GM18505 (cell line): ENCODE data around the gene STAC2.
"Not testable (repeated sequence)": the region's sequence is repeated elsewhere in the genome, so short reads cannot be mapped to it uniquely, and the experiment has no call there.

Source experiments
- ATAC-seq: cut with Tn5 transposase; IDR thresholded peaks from one replicate; pipeline ENCODE4 v1.9.1; 2021; ENCODE audit not compliant: unreplicated experiment
- POLR2A ChIP-seq: IDR thresholded peaks from 4 replicates; pipeline ENCODE4 v1.6.1; 2011; ENCODE audit warnings: borderline replicate concordance; ENCODE audit not compliant: insufficient read depth, insufficient read length; ENCODE audit errors: extremely low read depth

The STAC2 gene

DNA sequence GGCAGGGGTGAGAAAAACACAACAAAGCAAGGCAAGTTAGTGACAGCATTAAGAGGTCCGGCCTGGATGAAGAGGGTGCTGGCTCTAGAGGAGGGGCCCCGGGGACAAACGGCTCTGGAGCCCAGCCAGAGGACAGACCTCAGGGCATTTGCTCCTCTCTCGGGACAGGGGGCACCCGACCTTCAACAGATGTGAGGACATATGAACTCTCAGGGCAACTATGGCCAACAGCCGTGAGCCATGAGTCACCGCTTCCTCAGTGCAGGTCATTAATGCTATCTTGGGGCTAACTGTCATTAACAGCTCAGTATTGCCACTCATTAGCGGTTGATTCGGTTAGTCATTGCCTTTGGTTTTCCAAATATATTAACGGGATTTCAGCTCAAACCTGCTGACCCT lies 50.1 kb downstream of the STAC2 start:
- ATAC-seq, result no peak
- TF ChIP-seq POLR2A, result no peak

- no peak for ATAC-seq
- no peak for TF ChIP-seq POLR2A
Measured at GRCh38 chr17:39174920-39175694, 50.6 kb downstream of the STAC2 start.

DNA sequence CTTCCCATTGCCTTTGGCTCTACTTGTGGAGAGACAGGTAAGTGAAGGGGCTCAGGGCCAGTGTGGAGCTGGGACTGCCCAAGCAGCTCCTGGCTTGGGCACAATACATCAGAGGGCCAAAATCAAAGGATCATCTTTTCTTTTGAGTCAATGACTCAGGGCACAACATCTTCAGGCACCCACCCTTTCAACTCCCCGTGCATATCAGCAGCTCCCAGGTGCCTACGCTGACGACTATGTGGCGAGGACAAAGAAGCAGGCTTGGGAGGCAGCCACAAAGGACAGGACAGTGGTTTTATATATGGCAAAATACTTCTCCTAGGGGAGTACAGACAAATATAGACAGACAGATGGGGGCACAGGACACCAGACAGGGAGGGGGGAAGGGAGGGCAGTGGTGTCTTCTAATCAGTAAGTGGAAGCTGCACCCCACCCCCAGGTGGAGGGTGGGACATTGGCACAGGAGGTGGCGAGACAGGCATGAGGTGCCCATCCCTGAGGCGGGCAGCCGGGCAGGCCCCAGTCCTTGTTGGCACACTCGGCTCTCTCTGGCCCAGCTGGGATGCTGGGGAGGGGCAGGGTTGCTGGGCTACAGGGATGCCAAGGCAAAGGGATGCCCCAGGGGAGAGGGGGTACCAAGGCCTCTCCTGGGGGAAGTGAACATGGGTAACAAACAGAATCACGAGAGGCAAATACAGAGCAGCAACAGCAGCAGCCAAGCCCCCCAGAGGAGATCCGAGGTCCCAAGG lies 52.0 kb downstream of the STAC2 start:
- TF ChIP-seq POLR2A, result no peak
- ATAC-seq, result no peak

DNA sequence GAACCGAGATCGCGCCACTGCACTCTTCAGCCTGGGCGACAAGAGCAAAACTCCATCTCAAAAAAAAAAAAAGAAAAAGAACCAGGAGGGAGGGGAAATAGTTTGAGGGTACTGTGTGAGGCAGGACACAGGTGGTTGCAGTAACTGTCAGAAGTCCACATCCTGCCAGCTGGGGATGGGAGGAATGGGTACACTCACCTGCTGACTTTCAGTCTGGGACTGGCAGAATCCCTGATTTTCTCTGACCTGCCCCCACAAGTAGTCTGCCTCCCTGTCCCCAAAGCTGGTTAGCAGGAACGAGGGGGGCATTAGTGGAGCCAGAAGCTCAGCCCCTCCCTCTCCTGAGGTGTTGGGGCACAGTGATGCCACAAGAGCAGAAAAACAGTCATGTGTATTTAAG lies 52.7 kb downstream of the STAC2 start:
- TF ChIP-seq POLR2A, result no peak
- no peak for ATAC-seq

DNA sequence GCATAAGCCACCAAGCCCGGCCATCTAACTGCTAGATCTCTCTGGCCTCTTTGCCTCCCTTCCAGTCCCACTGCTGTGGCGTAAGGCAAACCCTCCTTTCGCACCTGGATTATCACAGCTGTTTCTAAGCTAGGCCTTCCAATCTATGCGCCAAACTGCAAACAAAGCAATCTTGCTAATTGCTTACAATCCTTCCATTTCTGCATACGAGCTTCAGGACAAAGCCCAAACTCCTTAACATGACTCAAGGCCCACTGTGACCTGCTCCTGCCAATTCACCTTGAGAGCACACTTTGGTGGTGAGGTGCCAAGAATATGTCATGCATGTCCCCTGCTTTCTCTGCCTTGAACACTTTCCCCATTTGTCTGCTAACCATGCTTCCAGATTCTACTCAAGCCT lies 53.8 kb downstream of the STAC2 start:
- TF ChIP-seq POLR2A, result no peak

DNA sequence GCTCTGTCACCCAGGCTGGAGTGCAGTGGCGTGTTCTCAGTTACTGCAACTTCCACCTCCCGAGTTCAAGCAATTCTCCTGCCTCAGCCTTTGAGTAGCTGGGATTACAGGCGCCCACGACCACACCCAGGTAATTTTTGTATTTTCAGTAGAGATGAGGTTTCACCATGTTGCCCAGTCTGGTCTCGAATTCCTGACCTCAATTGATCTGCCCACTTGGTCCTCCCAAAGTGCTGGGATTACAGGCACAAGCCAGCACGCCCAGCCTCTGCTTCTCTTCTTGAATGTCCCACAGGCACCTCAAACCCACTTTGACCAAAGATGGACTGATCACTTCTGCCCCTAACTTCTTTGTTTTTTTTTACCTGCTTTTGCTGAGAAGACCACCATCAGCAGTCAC lies 55.2 kb downstream of the STAC2 start:
- no peak for ATAC-seq

More for the DNA sequence above, 53.8 kb downstream of the STAC2 start:
- ATAC-seq, result no peak

DNA sequence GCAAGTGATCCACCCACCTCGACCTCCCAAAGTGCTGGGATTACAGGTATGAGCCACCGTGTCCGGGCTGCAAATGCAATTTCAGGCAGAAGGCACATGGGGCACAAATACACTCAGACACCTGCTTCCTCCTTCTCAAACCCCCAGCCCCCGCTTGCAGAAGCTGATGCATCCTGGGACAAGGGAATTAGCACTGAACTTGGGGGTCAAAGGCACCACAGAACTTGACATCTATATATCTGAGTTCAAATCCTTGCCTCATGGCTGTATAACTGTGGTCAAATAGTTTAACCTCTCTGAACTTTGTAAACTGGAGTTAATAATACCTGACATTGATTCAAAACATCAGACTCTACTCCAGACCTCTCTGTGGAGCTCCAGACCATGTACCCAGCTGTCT lies 55.6 kb downstream of the STAC2 start:
- no peak for ATAC-seq
- no peak for TF ChIP-seq POLR2A

More for the DNA sequence above, 55.2 kb downstream of the STAC2 start:
- TF ChIP-seq POLR2A, result no peak

DNA sequence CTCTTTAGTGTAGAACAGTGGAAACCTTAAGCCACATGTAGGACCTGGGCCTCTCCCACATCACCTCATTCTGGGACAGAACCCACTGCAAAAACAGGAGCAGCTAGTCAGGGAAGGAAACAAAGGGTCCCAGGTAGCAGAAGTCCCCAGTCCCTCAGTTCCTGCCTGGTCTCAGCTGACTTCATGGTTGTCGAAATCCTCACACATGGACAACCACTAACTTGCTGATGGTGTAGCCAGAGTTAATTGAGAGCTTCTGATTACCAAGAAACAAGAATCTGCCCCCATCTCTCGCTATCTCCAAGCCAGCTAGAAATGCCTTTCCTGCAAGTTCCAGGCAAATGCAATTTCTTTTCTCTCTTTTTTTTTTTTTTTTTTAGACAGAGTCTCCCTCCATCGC lies 56.2 kb downstream of the STAC2 start:
- no peak for TF ChIP-seq POLR2A

GRCh38 chr17:39169101-39169500 lies 56.6 kb downstream of the STAC2 start:
- no peak for TF ChIP-seq POLR2A
- no peak for ATAC-seq

More for the DNA sequence above, 56.2 kb downstream of the STAC2 start:
- ATAC-seq, result no peak

DNA sequence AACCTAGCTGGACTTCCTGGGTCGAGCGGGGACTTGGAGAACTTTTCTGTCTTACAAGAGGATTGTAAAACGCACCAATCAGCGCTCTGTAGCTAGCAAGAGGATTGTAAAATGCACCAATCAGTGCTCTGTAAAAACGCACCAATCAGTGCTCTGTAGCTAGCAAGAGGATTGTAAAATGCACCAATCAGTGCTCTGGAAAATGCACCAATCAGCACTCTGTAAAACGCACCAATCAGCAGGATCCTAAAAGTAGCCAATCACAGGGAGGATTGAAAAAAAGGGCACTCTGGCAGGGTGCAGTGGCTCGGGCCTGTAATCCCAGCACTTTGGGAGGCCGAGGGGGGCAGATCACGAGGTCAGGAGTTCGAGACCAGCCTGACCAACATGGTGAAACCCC lies 57.2 kb downstream of the STAC2 start:
- not testable (repeated sequence) for ATAC-seq

DNA sequence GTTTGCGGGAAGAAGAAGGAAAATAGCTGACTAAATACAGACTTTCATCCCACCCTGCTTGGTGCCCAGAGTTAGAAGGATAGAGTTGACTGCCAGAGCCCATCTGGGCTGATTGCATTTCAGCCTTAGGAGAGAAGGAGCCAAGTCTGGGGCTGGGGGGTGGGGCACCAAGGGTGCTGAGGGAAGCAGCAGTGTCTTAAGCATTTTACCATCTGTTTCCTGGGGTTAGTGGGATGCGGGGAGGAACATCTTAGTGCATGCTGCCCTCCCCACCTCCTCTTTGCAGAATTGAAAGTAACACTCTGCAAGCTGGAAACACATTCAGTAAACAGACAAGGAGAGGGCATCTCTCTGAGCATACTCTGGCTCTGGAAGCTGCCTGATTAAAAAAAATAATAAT lies 58.3 kb downstream of the STAC2 start:
- TF ChIP-seq POLR2A, result no peak
- no peak for ATAC-seq

- ATAC-seq, result no peak
Measured at GRCh38 chr17:39166437-39167335, 59.1 kb downstream of the STAC2 start.

DNA sequence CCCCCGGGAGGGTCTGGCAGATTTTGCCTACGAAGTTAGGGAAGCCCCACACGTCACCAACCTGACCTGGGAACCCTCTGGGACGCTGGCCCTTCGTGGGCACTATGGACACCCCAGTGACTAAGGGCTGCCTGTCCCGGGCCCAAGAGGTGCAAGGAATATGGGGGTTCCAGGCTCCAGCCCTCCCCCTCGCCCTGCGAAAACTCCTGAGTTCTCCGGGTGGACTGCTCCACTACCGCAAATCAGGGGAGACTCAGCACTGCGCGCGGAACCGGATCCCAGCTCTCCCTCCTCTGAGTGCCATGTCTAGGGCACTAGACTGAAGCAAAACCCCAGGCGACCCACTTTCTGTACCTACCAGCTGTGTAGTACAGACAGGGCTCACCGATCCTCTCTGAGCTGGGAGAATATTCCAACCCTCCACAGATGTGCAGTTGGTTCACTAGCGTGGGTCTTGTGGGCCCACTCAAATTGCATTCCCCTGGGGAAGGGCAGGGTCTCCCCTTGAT lies 59.9 kb downstream of the STAC2 start, which contains the start of gene ARL5C:
Gene ARL5C (minus strand): TSS at position 321 of the 509 bp plus-strand sequence. CDS start 401 bp downstream, outside the sequence.
- ATAC-seq, result no peak
- TF ChIP-seq POLR2A, result no peak

More at GRCh38 chr17:39166437-39167335, 59.1 kb downstream of the STAC2 start:
- TF ChIP-seq POLR2A, result no peak
